Activated CD4-positive, alpha-beta T cell treated with anti-CD3 and anti-CD28 coated beads for 1 hour (primary cell): Measurements from ENCODE around the gene NFATC2.

Source experiments
- DNase-seq: peaks from one replicate; pipeline ENCODE4 v3.0.0-alpha.2; 2020

NFATC2 gene

GRCh38 chr20:51447765-51448148 is 94.8 kb downstream of the NFATC2 start:
- no peak for DNase-seq

DNA sequence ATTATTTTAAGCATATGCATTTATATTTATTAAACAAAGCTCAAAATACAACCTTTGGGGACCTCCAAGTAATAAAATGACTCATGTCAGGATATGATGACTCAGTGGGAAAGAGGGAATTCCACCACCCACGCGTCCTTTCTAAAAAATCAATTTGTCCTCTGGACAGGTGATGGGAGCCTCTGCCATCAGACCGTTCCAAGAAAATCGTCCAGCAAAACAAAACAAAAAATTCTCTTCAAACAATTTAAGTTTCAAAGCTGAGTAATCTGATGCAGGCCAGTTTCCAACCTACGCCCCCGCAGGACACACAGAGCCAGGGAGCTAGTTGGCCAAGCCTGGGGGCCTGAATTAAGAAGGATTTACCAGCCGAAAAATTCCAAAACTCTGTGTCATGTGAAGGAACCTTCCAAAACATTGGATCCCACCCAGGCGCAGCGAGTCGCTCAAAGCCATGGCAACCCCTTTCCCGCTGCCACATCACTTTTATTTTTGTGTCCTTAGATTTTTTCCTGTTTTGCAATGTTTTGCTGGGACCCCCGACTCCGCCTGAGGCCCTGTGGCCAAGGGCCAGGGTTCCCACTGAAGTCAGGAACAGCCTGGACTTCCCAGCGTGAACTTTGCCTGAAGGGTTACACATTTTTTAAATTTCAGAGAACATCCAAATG is 95.3 kb downstream of the NFATC2 start:
- DNase-seq: no peak

DNA sequence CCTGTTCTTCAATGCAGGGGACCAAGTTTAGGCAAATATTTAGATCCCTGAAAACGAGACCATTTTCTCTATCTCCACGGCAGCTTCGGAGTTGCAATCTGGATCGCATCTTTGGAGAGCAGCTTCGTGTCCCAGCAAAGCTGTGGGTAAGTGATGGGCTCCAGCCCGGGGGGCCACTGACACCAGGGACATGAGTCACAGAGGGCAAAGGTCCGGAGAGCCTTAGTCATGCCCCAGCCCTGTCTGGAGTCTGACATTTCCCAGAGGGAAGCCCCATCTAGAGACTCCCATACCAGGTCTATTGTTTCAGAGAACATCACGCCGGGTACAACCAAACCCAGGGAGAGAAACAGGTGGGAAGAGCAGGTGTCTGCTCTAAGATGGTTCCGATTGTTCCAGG is 95.9 kb downstream of the NFATC2 start:
- DNase-seq: no peak

DNA sequence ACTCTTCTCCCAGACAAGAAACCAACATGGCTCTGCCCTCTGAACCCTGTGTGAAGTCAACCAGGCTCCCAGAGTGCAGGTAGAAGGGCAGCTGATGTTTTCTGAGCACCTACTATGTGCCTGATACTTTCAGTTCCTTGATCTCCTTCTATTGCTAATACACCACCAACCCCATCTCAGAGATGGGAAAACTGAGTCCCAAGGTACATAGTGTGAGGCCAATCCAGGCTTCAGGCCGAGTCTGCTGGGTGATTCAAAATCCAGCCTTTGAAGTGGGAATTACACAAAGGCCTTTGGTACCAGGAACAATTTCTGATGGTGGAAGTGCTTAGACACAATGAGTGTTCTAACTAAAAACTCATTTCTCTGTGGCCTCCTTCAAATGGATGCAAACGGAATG is 96.3 kb downstream of the NFATC2 start:
- no peak for DNase-seq

DNA sequence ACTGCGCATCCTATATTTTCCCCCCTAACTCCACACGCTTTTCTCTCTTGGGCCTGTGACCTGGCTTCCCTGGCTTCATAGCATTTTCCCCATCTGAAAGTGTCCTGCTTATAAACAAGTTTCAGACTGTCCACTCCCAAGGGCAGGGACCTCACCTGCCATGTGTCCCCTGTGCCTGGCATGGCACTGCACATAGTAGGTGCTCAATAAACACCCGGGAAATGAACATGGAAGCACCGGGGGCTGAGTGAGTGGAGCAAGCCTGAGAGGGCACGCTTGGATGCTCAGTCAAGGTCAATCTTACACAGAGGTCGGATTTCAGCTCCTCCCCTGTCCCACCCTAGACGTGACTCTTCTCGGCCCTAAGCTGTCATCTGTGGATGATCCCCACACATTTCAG is 96.9 kb downstream of the NFATC2 start:
- no peak for DNase-seq

- DNase-seq: no peak
Measured at GRCh38 chr20:51444922-51445438, 97.5 kb downstream of the NFATC2 start.

DNA sequence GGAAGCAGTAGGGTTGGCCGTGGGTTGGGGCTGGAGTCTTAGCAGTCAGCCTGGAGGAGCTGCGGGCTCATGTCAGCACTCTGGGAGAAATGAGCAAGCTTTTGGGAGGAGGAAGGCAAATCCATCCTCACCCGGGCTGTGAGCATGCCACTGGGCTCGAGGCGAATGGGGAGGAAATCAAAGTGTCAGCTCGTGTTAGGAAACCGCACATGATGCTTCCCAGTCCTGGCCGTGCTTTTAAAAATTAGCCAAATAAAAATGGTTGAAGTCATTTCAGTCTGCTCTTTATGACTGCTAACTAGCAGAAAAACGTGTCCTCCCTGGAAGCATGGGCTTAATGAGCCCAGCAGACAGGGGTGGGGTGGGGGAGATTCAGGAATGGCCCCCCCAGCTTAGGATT is 98.1 kb downstream of the NFATC2 start:
- no peak for DNase-seq

- DNase-seq: no peak
Measured at GRCh38 chr20:51442602-51443001, 99.9 kb downstream of the NFATC2 start.

DNA sequence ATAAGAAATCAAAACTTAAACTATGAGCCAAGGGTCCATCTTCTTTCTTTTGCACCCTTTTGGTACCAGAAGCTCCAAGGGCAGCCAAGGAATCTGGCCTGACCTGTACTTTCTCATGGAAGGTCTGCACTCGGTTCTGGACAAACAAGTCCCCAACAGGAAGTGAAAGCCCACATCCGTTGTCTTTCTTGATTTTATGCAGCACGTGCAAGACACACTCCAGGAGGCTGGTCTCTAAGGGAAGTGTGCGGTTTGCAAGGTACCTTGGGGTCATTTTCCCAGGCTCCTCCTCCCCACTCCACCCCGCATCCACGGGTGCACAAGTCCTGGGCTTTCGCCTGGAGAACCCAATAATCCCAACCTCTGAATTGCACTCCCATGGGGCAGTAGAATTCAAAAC is 101.9 kb downstream of the NFATC2 start:
- no peak for DNase-seq

GRCh38 chr20:51439160-51439689 is 103.3 kb downstream of the NFATC2 start:
- no peak for DNase-seq

GRCh38 chr20:51438136-51438535 is 104.4 kb downstream of the NFATC2 start:
- no peak for DNase-seq

- DNase-seq: no peak
Measured at GRCh38 chr20:51437182-51437924, 105.2 kb downstream of the NFATC2 start.

GRCh38 chr20:51434580-51435247 is 107.8 kb downstream of the NFATC2 start:
- DNase-seq: no peak

- DNase-seq: no peak
Measured at GRCh38 chr20:51434026-51434425, 108.5 kb downstream of the NFATC2 start.

GRCh38 chr20:51432875-51433274 is 109.6 kb downstream of the NFATC2 start:
- no peak for DNase-seq

DNA sequence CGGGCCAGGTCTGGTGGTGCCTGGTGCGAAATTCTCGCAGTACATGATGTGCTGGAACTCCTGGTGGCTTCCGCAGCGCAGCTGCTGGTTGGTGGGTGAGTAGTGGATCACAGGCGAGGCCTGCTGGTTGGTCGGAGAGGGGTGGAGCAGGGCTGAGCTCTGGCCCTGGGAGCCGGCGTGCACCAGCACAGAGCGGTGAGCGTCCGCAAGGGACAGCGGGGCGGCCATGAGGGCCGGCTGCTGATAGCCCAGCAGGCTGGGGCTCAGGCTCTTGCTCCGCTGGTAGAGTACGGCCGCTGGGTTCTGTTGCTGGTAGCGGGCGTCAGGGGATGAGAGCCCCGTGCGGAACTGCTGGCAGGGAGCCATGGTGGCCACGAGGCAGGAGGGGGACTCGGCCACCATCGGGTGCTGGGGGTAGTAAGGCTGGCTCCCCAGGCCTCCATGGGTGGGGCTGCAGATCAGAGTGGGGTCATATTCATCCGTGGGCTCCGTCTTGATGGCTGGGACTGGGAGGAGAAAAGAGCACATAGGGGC is 110.2 kb downstream of the NFATC2 start:
- DNase-seq: no peak

DNA sequence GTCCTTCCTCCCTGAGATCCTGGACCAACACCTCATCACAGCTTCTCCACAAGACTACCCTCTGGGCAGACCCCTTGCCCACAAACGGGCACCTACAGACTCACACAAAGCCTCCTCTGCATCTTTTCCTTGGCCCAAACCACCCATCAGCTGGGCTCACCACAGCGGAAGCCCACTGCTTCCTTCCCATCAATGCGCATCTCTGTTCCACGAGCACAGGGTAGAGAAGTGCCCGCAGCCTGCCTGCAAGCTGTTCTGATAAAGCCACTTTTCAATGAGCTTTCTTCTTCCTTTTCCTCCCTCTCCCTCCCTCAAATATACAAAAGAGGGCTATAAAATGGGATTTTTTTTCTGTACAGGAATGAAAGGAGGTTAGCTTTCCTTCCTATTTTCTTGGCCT is 111.2 kb downstream of the NFATC2 start:
- DNase-seq: no peak

DNA sequence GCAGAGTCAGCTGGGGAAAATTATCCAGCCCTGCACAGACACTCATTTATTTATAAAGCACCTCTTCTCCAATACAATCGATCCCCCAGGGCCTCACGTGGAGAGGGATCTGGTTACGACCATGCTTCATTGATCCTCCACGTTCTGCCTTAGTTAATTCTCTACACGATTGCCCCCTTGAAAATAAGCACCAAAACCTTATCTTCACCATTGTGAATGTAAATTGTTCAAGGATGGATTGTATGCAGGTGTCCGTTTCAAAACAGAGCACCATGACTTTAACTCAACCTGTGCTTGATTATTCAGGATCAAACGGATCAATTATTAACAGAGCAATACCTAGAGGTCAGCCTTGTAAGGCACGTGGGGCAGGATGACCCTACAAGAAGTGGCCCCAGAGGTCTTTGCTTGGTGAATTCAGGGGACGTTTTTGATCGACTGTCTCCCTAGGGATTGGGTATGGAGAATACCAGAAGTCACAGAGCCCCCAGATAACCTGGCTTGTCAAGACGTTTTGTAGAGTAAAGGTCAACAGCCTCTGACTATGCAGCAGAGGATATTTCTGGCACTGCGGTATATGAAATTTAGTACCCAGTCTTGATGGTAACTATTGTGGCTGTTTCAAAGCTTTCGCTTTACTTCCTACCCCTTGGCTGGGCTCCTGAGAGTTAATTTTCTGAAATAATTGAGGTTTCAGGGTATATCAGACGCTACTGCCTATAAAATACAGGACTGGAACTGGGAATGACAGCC is 112.1 kb downstream of the NFATC2 start:
- no peak for DNase-seq

GRCh38 chr20:51429696-51430095 is 112.8 kb downstream of the NFATC2 start:
- DNase-seq: no peak

DNA sequence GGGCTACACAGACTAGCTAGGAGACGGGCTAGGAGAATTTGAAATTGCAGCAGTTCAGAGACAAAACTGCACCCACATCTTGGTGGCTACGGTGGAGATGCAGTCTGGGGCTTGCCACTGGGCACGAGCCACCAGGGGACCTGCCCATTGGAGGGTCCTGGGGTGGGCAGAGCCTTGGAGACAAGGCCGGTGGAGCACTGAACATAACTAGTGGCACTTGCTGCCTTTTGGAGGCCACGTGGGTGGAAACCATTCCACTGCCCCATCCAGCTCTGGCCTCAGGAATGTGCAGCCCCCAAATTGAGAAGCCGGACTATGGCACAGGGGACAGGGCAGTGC is 113.4 kb downstream of the NFATC2 start:
- DNase-seq: no peak

DNA sequence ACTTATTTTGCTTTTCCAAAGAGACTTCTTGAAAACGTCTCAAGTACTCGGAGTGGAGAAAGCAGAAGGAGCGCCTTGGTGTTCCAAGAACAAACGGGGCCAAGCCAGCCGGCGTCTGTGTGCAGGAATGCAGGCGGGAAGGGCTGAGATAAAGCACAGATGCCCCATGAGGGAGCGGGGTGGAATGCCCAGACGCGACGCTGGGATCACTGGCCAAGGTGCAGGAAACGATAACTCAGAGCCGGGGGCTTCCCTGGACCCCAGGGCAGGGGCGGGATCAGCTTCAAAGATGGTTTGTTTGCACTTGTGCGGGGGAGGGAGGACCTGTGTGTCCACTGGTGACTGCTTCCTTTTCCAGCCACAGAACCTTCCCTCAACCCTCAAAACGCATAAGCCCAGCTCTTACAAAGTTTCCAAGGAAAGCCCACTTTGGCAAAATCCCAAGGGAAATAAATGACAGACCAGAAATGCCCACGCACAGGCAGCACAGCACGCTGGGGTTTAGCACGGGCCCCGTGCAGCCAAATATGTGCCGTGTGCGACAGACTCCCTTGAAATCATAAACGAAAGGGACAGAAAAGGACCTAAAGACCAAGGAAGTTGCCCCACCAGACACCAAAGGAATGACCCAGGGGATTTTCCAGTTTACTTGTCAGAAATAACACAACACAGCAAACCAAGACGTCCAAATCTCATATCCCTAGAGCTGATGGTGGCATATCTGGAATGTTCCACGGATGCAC is 113.9 kb downstream of the NFATC2 start:
- no peak for DNase-seq

GRCh38 chr20:51427651-51428291 is 114.7 kb downstream of the NFATC2 start:
- no peak for DNase-seq
